Large intestine (tissue), 3 donors: ENCODE results near the gene ETFBKMT. TPM values are rescaled to one million over a fixed set of nuclear protein-coding genes. Genes with fewer than 3 reads are reported as not detected.
"Not testable (repeated sequence)": the region's sequence is repeated elsewhere in the genome, so short reads cannot be mapped to it uniquely, and the experiment has no call there.

ENCODE experiments used
- DNase-seq, 2 donors: peaks; one replicate each; pipeline versions ENCODE4 v3.0.0 to v3.0.0-alpha.2; 2013
- H3K27ac ChIP-seq: one replicate; pipeline ENCODE4 v1.5.1; 2013; ENCODE audit warnings: low read length
- H3K27me3 ChIP-seq: 2 replicates; pipeline ENCODE4 v1.6.1; 2013; ENCODE audit warnings: low read length; ENCODE audit not compliant: control insufficient read depth, insufficient read depth
- H3K36me3 ChIP-seq: 2 replicates; pipeline ENCODE4 v1.6.1; 2013; ENCODE audit warnings: low read length; ENCODE audit not compliant: control insufficient read depth, insufficient read depth
- H3K4me1 ChIP-seq: one replicate; pipeline ENCODE4 v1.6.1; 2013; ENCODE audit warnings: low read length; ENCODE audit not compliant: control insufficient read depth, insufficient read depth
- H3K4me3 ChIP-seq: one replicate; pipeline ENCODE4 v1.5.1; 2013; ENCODE audit warnings: low read length
- H3K9me3 ChIP-seq: one replicate; pipeline ENCODE4 v1.6.1; 2013; ENCODE audit warnings: mild to moderate bottlenecking, low read depth, low read length, moderate library complexity; ENCODE audit not compliant: control insufficient read depth
- WGBS: methylation state at CpG from one replicate; pipeline ENCODE4 v1.1.5; 2013; ENCODE audit warnings: low lambda C conversion rate; ENCODE audit not compliant: insufficient coverage; 5-methylcytosine and 5-hydroxymethylcytosine counted together
- polyA plus RNA-seq: library from polyadenylated mRNA; unstranded; fragments of 120-200 nt; gene quantifications from one replicate; pipeline ENCODE4 v1.2.1, GENCODE V29; 2013

ETFBKMT gene
- polyA plus RNA-seq, 1 donor, result 4.1 TPM

GRCh38 chr12:31716998-31717397 is 57.5 kb downstream of the ETFBKMT start:
- H3K36me3 ChIP-seq, DNase-seq, H3K27ac ChIP-seq, H3K4me3 ChIP-seq, H3K4me1 ChIP-seq, H3K9me3 ChIP-seq, H3K27me3 ChIP-seq: not testable (repeated sequence)
- WGBS, result 100% methylated on average over 2 of the region's 4 CpGs

GRCh38 chr12:31718542-31719198 is 59.2 kb downstream of the ETFBKMT start:
- no CpG with 5 or more reads among the region's 15 CpGs for WGBS
- H3K36me3 ChIP-seq, H3K4me3 ChIP-seq, H3K4me1 ChIP-seq, DNase-seq, H3K27me3 ChIP-seq, H3K9me3 ChIP-seq, H3K27ac ChIP-seq: not testable (repeated sequence)

DNA sequence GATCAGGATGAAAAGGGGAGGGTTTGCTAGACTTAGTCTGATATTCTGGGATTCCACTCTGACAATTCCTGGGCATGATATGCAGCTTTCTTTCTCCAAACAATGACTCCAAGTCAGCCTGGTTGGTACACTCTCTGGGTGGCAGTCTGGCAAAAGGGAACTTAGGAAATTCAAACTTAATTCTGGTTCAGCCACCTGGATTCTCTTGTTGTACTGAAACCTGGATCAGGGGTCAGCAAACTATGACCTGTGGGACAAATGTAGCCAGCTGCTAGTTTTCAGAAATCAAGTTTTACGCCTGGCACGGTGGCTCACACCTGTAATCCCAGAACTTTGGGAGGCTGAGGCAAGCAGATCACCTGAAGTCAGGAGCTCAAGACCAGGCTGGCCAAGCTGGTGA is 63.1 kb downstream of the ETFBKMT start:
- DNase-seq, result no peak
- Histone ChIP-seq H3K36me3 (peaks cover 2% of the 10 kb centered on the region), H3K4me3 (no peak overlapping the region), H3K9me3 (peaks cover 5% of the 10 kb centered on the region), H3K4me1 (no peaks in the 10 kb centered on the region), H3K27me3 (no peaks in the 10 kb centered on the region), H3K27ac (no peak overlapping the region)
- WGBS, result no CpG with 5 or more reads among the region's 2 CpGs

Other genes with a start within 250 kb of the ETFBKMT start
- gene DENND5B, start 68.6 kb upstream of the ETFBKMT start, polyA plus RNA-seq, result 32.3 TPM
- gene AMN1, start 69.3 kb downstream of the ETFBKMT start, polyA plus RNA-seq, result 10.7 TPM